Measurements from ENCODE around the gene ANKRD23. TPM values are rescaled to one million over a fixed set of nuclear protein-coding genes. Genes with fewer than 3 reads are reported as not detected.

Gene ANKRD23
- total and polyA plus RNA-seq, 7 donors: 0.69 to 5.5 (median 3.8) TPM; not detected in 1

DNA sequence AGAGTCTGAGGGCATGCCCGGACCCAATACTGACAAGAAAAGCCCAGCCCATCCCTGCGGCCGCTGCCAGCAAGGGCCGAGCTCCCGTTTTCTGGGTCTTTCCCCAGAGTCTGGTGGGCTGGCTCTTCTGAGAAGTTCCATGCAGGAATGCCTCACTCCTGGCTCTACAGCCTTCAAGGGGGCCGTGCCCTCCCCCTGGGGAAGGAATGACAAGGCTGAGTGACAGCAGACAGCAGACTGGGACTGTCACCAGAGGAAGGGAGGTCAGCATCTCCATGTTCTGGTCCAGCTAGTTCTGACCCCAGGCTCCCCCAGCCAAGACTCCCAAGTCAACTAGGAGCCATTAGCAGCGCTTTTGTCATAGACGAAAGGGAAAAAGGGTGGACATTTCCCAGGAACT lies 39.1 kb upstream of the ANKRD23 start:
- DNase-seq: no peak
- Histone ChIP-seq H3K27ac (no peak overlapping the region), H3K4me3 (no peak overlapping the region), H3K4me1 (peaks cover 0 to 32% (median 23%) of the 10 kb centered on the region in 4 donors), H3K9me3 (no peaks in the 10 kb centered on the region), H3K27me3 (no peaks in the 10 kb centered on the region), H3K36me3 (no peaks in the 10 kb centered on the region)
- WGBS, 2 donors: 87 to 93% methylated on average over 8 of the region's 8 CpGs
- TF ChIP-seq POLR2AphosphoS5 (IDR thresholded peaks at IDR 0.05) (no peak), POLR2A (IDR thresholded peaks at IDR 0.05) (no peak), EP300 (IDR thresholded peaks at IDR 0.05) (no peak)
- TF ChIP-seq, protein P1, sequence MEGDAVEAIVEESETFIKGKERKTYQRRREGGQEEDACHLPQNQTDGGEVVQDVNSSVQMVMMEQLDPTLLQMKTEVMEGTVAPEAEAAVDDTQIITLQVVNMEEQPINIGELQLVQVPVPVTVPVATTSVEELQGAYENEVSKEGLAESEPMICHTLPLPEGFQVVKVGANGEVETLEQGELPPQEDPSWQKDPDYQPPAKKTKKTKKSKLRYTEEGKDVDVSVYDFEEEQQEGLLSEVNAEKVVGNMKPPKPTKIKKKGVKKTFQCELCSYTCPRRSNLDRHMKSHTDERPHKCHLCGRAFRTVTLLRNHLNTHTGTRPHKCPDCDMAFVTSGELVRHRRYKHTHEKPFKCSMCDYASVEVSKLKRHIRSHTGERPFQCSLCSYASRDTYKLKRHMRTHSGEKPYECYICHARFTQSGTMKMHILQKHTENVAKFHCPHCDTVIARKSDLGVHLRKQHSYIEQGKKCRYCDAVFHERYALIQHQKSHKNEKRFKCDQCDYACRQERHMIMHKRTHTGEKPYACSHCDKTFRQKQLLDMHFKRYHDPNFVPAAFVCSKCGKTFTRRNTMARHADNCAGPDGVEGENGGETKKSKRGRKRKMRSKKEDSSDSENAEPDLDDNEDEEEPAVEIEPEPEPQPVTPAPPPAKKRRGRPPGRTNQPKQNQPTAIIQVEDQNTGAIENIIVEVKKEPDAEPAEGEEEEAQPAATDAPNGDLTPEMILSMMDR (IDR thresholded peaks at IDR 0.05): no peak
- intact Hi-C loops (cut with DNase I): no loop called here

DNA sequence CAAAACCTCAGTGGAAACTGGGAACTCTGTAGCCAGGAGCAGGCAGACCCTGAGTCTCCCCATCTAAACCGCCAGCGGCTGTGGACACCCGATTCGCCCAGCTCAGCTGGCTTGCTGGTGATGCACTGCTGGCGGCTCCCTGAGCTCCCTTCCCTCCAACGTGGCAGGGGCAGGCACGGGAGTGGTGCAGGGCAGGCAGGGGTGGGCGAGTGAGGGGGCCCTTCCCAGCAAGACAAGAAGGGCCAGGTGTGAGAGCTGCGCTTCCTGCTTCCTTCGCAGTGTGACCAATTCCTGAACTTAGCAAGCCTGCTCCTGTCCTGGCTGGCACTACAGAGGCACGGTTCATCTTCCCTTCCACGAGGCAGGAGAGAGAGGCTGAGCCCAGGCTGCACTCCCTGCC lies 38.4 kb upstream of the ANKRD23 start:
- no peak overlapping the region for H3K4me3 ChIP-seq
- no peaks in the 10 kb centered on the region for H3K36me3 ChIP-seq
- no peaks in the 10 kb centered on the region for H3K27me3 ChIP-seq
- intact Hi-C loops (cut with DNase I): no loop called here
- 76 to 84% methylated on average over 12 of the region's 12 CpGs for WGBS, 2 donors
- peaks cover 0 to 26% (median 16%) of the 10 kb centered on the region in 4 donors for H3K4me1 ChIP-seq
- H3K9me3 ChIP-seq: no peaks in the 10 kb centered on the region
- TF ChIP-seq, protein P1 (IDR thresholded peaks at IDR 0.05): no peak
- no peak for TF ChIP-seq POLR2A (IDR thresholded peaks at IDR 0.05)
- no peak for TF ChIP-seq POLR2AphosphoS5 (IDR thresholded peaks at IDR 0.05)
- TF ChIP-seq EP300 (IDR thresholded peaks at IDR 0.05): no peak
- no peak overlapping the region for H3K27ac ChIP-seq
- no peak for DNase-seq

DNA sequence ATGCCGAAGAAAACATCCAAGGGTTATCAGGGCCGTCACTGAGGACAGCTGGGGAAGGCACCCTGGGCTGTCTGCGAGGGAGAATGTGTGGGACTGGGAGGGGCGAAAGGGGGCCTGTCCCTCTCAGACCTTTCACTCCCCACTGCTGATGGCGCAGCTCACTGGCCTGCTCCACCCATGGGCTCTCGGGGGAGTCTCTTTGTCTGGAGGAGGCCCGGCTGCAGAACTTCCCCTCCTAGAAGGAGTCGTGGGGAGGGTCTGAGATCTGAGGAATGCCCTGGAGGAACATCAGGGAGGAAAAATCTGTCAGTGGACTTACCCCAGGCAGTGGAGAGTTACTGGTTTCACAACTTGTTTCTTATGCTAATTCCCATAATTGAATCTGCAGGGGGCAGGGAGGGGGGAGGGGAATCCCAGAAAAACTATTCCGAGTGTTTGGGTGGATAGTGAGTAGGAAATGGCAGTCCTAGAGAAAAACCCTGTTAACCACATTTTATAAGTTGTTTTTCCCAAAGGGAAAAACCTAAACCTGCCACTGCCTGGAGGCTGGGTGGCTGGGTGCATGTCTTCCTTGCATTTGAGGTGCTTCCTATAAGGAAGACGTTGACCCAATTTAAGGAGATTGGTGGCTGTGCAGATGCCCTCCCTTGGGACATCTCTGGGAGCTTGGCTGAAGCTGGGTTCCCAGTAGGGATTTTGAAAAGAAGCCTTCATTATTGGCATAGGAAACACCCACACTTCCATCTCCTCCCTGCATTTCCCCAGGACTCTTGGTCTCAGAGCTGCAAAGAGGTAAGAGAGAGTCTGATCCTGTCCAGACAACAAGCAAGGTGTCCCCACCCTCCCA lies 37.8 kb upstream of the ANKRD23 start:
- H3K9me3 ChIP-seq: no peaks in the 10 kb centered on the region
- no peaks in the 10 kb centered on the region for H3K36me3 ChIP-seq
- H3K4me1 ChIP-seq: peaks cover 0 to 19% (median 10%) of the 10 kb centered on the region in 4 donors
- intact Hi-C loops (cut with DNase I): no loop called here
- no peak for TF ChIP-seq POLR2A (IDR thresholded peaks at IDR 0.05)
- TF ChIP-seq, protein P1 (IDR thresholded peaks at IDR 0.05): no peak
- TF ChIP-seq POLR2AphosphoS5 (IDR thresholded peaks at IDR 0.05): no peak
- no peak for TF ChIP-seq EP300 (IDR thresholded peaks at IDR 0.05)
- no peak overlapping the region for H3K4me3 ChIP-seq
- DNase-seq: no peak
- no peaks in the 10 kb centered on the region for H3K27me3 ChIP-seq
- 74 to 80% methylated on average over 10 of the region's 10 CpGs for WGBS, 2 donors
- no peak overlapping the region for H3K27ac ChIP-seq

DNA sequence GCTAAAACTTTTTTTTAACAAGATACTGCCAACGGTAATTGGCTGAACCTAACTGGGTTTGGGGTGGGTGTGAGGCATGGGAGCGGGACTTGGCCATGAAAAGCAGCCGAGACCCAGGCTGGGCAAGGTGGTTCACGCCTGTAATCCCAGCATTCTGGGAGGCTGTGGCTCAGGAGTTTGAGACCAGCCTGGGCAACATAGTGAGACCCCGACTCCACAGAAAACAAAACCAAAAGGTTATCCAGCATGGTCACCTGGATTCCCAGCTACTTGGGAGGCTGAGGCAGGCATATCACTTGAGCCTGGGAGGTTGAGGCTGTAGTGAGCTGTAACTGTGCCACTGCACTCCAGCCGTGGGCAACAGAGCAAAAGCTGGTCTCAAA lies 37.1 kb upstream of the ANKRD23 start:
- no peaks in the 10 kb centered on the region for H3K27me3 ChIP-seq
- TF ChIP-seq POLR2A (IDR thresholded peaks at IDR 0.05) (no peak), EP300 (IDR thresholded peaks at IDR 0.05) (no peak), POLR2AphosphoS5 (IDR thresholded peaks at IDR 0.05) (no peak)
- TF ChIP-seq, protein P1 (IDR thresholded peaks at IDR 0.05): no peak
- no peak overlapping the region for H3K27ac ChIP-seq
- DNase-seq: no peak
- WGBS, 2 donors: 75 to 85% methylated on average over 6 of the region's 6 CpGs
- intact Hi-C loops (cut with DNase I): no loop called here
- peaks cover 0 to 12% (median 3%) of the 10 kb centered on the region in 4 donors for H3K4me1 ChIP-seq
- H3K9me3 ChIP-seq: no peaks in the 10 kb centered on the region
- no peaks in the 10 kb centered on the region for H3K36me3 ChIP-seq
- no peak overlapping the region for H3K4me3 ChIP-seq

Measured in sigmoid colon (tissue), 7 donors.